HG03139 (cell line): ENCODE results near the gene SNX33.
"Not testable (repeated sequence)": the region's sequence is repeated elsewhere in the genome, so short reads cannot be mapped to it uniquely, and the experiment has no call there.

Experiments used
- ATAC-seq: cut with Tn5 transposase; IDR thresholded peaks from one replicate; pipeline ENCODE4 v1.9.1; 2021; ENCODE audit not compliant: unreplicated experiment

Gene SNX33, protein sequence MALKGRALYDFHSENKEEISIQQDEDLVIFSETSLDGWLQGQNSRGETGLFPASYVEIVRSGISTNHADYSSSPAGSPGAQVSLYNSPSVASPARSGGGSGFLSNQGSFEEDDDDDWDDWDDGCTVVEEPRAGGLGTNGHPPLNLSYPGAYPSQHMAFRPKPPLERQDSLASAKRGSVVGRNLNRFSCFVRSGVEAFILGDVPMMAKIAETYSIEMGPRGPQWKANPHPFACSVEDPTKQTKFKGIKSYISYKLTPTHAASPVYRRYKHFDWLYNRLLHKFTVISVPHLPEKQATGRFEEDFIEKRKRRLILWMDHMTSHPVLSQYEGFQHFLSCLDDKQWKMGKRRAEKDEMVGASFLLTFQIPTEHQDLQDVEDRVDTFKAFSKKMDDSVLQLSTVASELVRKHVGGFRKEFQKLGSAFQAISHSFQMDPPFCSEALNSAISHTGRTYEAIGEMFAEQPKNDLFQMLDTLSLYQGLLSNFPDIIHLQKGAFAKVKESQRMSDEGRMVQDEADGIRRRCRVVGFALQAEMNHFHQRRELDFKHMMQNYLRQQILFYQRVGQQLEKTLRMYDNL

DNA sequence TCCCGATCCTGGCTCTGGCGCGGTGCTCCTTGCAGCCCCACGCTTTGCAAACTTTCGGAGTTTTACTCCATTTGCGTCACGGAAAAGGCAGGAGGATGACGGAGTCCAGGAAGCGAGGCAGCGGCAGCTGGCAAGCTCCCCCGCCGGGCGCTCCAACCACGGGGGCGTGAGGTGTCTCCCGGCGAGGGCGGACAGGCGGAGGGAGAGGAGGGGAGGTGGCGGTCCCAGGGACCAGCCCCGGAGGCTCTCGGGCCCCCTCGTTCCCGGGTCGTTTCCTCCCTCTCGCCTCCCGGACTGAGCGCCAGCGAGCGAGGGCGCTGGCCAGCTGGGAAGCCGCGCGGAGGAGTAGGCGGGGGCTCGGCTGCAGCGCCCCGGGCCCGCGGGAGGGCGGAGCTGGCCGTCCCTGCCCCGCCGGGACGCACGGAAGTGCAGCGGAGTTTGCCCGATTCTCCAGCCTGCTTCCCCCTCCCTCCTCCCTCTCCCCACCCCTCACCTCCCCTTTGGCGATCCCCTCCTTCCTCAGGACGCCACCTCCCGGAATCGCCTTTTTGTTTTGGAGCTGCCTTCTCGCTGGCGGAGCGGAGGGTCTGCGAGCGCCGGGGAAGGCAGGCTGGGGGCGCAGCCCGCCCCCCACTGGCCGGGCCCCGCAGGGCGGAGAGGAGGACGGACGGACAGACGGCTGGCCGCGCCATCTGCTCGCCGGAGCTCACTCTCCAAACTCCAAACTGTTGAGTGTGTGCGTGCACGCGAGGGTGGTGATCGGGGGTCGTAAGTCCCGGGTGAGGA lies at the start of gene SNX33:
Gene SNX33 (plus strand): TSS at position 543 of the 786 bp plus-strand sequence. CDS start 1,191 bp downstream, outside the sequence.
- ATAC-seq: no peak

DNA sequence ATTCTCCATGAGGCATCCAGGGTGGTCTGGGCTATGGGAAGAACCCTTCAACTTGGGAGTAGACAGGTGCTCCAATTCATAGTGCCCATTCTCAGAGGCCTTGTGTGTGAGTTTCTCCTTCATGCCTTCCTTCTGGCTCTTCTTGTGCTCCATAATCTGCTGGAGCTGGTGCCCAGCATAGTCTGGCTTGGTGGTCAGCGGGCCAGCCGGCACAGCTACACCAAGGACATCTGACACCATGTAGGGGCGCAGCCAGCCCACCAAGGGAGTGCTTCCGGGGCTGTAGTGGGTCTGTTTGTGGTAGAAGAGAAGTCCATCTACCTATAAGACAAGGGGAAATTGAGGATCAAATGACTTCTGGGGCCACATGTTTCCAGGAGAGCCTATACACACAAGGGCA lies 49.4 kb upstream of the SNX33 start:
- ATAC-seq: no peak

DNA sequence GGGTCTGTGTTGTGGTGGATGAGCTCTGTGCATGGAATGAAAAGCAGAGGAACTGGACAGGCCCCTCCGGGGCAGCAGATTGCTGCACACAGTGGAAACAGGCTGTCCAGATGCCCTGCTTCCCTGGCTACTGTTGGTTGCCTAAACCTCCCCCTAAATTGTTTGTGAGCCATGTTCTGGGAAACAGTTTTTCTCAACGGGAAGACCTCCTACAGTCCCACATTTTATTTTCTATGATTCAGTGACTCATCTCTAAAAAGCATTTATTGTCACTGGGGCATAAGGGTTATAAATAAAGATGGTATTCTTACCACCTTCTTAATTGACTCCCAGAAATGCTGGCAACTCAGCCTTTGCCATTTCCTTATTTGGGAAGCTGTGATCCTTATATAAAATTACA lies 48.3 kb upstream of the SNX33 start:
- ATAC-seq: no peak

DNA sequence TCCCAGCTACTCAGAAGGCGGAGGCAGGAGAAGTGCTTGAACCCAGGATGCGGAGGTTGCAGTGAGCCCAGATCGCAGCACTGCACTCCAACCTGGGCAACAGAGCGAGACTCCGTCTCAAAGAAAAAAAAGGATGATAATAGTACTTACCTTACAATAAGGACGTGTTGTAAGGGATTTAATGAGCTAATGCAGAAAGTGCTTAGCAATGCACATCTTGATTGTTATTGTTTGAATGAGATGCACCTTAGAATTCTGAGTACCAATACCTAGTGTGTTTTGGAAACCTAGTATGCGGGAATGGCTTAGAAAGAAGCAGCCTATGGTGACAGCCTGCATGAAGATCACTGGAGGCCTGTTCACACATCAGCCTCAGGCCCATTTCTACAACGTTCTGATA lies 41.7 kb upstream of the SNX33 start:
- no peak for ATAC-seq

DNA sequence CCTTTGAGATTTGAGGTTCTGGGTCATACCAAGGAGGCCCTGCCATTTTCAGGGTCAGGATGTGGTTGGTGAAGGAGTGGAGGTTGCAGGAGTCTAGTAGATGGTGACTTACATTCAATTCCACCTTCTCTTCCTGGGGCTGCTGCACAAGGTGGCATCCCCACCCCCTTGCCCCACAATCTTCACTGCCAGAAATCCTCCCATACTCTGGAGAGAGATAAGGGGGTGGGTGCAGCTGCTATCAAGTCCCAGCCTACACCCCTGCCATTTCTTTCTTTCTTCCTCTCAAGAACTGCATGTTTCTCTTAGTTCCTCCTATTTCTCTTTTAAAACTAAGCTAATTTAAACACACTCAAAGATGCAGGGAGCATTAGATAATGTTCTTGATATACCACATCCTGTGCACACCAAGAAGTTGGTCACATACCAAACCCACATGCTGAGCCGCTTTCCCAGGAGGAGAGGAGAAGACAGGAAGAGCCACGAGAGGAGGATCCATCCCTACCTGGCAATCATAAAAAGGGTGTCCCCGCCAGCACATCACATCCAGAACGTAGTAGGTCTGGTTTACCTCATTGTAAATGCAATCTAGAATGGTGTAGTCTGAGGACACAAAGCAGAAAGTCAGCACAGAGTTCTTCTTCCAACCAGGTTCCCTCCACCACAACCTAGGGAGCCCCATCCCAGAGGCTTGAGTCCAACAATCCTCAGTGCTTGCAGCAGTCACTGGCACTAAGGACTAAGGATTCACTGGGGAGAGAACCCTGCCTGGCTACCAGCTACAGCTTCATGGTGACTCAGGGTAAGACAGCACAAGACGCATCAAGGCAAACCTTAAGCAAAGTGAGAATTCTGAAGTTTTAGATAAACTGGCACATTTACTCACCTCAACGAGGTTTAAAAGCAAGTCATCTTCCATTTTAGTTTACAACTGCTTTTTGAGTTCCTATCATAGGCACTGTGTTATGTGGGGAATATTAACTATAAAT lies 40.7 kb upstream of the SNX33 start:
- no peak for ATAC-seq

DNA sequence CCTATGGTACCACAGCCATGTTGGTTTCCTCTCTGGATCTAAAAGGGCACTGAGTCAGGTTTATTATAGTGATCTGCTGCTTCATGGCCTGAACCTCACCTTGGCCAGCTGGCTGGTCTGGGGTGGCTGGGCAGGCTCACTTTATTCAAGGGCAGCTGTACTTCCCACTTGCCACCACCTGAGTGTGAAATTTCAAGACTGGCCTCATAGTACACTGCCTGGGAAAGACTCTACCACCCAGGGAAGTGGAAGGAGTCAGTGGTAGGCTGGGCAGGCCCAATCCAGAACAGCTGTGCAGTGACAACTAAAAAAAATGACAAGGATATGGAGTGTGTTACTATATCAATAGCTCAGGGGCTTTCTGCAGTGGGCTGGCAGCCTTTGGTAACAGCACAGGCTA lies 30.9 kb upstream of the SNX33 start:
- no peak for ATAC-seq

DNA sequence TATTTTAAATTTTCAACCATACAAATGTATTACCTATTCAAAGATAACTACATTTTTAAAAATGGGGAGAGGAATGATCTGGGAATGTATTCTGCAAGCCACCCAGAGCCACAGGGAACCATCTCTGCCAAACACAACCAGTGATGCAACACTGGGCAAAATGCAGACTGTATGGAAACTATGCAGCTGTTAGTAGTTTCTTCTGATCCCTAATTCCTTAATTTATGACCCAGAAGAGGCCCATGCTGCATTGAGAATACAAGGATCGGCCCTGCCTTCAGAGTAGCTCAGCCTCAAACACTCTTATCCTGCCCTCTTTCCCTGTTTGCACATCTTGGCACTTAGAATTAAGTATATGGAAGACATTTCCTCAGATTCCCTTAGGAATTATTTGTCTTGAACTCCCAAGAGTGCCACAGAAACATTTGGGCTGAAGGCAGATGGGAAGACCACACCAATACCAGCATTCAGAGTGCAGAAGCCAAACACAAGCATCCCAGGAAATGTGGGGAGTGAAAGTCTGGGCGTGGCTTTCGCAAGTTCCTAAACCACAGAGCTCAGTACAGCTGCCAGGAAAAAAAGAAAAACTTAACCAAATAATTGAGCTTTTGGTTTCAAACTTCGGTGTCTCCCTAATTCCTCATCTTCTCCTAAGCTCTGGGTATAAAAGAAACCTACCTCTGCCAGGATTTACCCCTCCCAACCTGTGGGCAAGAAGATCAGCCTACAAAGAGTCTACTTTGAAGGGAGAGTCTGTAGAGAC lies 27.5 kb upstream of the SNX33 start:
- no peak for ATAC-seq

DNA sequence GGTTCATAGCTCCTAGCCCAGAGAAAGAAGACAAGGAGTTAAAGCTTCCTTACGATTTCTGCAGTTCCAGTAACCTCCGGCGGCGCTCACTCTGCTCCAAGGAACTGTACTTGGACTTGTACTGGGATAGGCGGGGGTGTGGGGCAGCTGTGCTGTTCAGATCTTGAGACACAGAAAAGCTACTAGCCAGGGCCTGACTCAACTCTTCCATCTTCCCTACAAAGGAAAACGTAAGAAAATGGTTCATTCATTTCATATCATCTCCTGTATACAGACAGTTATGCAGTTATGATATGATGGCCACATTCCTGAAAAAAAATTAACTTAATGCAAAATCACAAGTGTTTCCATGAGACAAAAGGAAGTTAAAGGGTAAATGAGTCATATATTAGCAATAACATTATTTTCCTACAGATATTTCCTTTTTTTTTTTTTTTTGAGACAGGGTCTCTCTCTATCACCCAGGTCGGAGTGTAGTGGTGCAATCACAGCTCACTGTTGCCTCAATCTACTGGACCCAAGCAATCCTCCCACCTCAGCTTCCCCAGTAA lies 26.8 kb upstream of the SNX33 start:
- no peak for ATAC-seq

DNA sequence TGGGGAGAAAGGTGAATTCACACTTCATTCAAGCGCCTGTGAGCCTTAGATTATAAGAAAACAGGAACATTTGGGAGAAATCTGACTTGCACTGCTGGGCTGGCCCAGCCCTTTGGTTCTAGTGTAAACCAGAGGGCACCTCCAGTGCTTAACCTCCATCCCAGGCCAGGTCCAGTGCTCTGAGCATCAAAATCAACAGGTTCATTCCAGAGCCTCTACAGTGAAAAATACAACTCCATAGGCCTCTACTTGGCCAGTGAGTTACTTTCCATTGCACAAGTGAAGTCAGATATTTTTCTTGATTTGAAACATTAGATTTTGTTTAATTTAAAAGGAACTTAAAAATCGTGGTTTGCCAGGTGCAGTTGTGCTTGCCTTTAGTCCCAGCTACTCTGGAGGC lies 25.2 kb upstream of the SNX33 start:
- no peak for ATAC-seq

DNA sequence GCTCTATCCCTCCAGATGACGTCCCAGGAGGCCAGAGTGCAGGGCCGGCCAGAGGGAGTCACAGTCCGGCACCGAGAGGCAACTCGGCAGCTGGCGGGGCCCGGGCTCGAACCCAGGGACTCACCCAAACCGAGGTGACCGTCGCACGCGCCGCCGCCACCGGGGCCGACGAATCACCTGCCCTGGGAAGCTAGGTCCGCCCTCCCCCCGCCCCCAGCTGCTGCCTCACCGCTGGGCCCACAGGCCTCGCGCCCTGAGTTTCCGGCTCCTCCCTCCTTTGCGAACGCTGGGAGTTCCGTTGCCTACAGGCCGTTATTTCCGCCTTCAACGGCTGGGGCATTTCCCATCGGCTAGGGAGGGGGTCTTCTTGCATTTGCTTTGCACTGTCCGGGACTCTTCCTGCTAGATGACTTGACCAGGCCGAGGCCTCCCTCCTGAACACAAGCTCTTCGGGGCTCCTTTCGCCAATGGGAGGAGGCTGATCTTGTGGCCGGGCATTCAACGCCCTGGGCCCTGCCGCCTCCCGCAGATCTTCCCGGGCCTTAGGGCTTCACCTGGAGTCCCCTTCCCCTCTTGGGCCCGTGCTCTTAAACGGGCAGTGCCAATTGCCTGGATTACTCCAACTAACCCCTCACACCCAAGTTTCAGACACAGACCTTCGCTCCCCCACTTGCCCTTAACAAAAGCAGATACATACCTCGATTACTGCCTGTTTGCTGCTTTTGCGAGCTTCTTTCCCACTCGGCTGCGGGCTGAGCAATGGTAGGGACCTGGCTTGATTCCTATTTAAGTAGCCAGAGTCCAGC lies 22.0 kb upstream of the SNX33 start, which contains the start of gene SNUPN:
Gene SNUPN (minus strand): TSS at position 184 of the 806 bp plus-strand sequence. CDS start 4,674 bp downstream, outside the sequence.
- peak; percentile 73 for ATAC-seq

DNA sequence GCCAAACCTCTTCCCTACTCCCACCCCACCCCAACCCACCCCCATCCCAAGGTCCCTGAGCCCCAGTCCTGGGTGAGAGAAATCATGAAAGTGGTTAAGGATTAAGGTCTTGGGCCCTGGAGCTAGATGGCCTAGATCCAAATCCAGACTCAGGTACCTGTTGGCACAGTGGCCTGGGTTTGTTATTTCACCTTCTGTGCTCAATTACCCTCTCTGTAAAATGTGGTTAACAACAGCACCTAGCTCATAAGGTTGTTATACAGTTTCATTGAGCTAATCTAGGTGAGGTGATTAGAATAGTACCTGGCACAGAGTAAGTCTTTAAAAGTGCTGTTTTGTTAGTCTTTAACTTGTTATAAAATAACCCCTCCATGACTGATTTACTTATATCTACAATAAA lies 15.8 kb upstream of the SNX33 start:
- no peak for ATAC-seq

DNA sequence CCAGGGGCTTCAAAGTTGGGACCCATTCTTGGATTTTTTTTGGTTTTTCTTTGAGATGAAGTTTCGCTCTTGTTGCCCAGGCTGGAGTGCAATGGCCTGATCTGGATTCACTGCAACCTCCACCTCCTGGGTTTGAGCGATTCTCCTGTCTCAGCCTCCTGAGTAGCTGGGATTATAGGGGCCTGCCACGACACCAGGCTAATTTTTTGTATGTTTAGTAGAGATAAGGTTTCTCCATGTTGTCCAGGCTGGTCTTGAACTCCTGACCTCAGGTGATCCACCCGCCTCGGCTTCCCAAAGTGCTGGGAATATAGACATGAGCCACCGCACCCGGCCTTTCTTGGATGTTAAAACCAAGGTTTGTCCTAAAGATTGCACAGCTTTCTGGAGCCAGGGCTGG lies 13.8 kb upstream of the SNX33 start:
- not testable (repeated sequence) for ATAC-seq

DNA sequence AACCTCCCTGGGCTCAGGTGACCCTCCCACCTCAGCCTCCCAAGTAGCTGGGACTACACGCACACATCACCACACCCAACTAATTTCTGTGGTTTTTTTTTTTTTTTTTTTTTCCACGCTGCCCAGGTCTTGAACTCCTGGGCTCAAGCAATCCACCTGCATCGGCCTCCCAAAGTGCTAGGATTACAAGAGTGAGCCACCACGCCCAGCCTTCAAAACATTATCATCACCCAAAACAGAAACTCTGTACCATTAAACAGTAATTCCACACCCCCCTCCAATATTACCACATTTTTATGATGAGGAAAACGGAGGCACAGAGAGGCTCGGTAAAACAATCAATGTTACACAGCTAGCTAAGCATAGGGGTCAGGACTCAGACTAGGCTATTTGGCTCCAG lies 11.7 kb upstream of the SNX33 start:
- ATAC-seq: no peak

DNA sequence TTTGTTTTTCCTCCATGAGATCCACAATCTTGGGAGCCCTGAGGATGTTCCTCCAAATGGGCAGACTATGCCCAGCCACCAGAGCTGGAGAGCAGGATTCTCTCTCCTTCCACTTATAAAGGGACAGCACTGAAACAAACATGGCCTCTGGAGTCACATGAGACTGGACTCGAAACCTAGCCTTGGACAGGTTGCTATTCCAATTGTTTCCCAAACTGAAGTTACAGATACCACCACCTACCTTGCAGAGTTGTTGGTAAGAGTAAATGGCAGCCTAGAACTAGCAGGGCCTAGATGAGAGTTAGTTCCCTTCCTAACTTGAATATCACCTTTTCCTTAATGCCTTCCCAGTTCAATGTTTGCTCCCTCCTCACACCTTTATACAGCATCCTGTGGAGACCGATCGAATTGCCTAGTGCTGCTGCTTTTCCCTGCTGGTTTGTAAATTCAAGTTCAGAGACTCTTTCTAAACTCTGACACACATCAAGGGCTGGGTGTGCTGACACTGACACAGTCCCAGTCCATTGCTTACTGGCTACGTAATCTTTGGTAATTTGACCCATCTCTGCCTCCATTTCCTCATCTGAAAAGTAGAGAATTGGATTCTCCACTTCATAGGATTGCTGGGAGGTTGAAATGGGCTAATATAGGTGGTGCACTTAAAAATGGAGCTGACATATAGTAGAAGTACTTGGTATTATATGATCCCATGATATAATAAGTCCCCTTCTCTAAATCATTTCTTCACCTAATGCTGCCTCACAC lies 10.3 kb upstream of the SNX33 start:
- ATAC-seq: no peak

DNA sequence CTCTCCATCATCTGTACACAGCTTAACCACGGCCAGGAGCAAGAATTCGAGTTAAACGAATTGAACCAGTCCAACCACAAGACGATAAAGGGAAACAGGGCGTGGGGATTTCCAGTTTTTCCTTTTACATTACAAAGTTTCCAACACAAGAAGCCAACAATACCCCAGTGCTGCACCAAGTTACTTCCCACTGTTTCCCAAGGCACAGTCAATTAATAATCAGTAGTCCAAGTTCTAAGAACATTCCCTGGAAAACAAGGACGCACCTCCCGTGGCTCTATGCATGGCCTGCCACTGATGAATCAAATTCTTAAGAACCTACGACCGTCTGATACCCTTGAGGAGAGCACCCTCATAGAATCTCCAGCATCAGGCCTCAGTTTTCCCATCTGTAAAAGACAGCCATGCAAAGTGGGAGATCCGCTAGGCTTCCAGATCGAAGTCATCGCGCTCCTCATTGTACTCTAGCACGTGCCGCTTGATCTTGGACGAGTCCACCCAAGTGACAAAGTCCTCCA lies 8.5 kb upstream of the SNX33 start:
- ATAC-seq: no peak

DNA sequence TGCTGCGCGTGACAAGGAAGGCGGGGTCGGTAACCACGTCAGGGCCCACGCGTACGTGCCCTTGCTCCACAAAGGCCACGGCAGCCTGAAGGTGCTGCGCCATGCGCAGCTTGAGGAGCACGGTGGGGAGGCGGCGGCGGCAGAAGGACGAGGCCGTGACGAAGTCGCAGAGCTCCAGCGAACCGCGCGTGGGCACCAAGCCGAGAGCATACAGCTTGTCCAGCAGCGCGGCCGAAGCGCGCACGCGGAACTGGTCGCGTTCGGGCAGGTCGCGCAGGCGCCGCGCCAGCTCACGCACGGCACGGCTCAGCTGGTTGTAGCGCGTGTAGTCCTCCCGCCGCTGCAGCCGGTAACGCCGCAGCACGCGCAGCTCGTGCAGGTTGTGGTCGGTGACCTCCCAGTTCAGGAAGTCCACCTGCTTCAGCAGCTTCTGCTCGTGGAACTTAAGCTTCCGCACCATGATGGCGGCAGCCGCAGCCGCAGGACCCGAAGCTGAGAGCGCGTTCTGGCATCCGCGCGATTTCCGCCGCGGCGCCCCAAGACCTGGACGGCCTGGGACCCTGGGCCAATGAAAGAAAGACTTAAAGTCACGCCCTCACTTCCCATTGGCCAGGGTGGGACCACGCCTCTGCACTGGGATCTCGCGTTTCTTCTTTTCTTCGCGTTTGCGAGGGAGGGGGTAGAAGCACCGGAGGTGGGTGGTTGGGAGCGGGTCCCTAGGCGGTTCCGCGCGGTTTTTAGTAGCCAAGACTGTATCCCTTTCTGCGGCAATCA lies 7.8 kb upstream of the SNX33 start, which contains the start of gene IMP3:
Gene IMP3 (minus strand): TSS at position 516 of the 774 bp plus-strand sequence. CDS start 56 bp downstream, at position 460.
- peak; percentile 90 for ATAC-seq
